Activated CD4-positive, CD25-positive, alpha-beta regulatory T cell (primary cell): ENCODE results near the gene IQSEC2.

Experiments
- DNase-seq, 4 experiments: peaks; one replicate each; lab custom pipeline; 2025; lab: John Stamatoyannopoulos, UW

IQSEC2 gene

GRCh38 chrX:53305219-53305995, 24.0 kb upstream of the IQSEC2 start:
- no peak for DNase-seq

DNA sequence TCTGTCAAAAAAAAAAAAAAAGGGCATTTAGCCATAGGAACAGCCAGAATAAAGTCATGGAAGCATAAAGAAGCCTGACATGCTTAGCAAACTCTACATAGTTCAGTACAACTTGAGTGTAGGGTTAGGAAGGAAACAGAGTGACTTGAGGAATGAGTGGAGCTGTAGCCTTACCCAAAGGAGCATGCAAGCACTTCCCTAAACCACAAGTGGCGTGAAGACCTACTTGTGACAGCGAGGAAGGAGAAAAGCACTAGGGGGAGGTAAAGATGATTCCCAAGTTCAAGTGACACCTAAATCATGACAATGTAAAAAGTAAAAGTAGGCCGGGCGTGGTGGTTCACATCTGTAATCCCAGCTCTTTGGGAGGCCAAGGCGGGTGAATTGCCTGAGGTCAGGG, 21.8 kb upstream of the IQSEC2 start:
- no peak for DNase-seq

GRCh38 chrX:53300157-53300556, 18.8 kb upstream of the IQSEC2 start:
- DNase-seq = no peak

DNA sequence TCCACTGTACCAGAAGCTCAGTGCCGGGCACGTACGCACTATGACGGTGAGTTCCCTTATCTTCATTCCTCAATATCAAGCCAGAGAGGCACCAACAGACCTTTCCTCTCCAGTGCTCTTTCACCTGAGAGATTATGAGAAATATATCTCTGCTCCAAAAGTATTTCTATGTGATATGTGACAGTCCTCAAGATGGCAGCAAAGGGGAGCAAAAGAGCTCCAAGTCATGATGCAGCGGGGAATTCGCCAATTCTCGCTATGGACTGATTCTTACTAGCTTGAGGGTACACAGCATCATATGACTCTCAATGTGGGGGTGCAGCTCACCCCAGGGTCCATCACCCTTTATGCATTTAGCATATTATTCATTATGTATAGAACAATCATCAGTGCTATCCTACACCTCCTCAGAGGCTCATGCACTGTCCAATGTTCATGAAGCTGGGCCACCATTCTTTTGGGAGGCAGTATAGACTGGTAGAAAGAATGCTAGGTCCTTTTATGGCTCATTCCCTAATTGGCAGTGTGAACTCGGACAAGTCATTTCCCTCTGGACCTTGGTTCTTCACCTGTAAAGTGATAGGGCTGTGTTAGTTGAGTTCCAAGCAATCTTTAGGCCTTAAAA, 12.8 kb upstream of the IQSEC2 start:
- no peak for DNase-seq

DNA sequence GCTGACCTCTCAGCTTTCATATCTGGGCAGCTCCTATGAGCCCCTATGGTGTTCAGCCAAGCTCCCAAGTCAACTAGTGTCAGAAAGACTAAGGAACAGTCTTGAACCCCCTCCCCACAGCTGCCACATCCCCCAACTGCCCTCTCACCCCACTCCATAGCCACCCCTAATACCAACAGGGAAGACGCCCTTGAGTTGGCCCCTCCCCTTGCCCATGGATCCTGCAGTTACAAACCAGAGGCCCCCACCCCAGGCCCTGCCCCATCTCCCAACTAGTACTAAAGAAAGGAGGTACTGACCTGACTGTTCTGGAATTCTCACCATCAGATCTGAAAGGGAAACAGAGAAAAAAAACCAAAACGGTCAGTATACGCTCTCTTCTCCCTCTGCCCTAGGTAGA, 10.2 kb upstream of the IQSEC2 start:
- DNase-seq = no peak

DNA sequence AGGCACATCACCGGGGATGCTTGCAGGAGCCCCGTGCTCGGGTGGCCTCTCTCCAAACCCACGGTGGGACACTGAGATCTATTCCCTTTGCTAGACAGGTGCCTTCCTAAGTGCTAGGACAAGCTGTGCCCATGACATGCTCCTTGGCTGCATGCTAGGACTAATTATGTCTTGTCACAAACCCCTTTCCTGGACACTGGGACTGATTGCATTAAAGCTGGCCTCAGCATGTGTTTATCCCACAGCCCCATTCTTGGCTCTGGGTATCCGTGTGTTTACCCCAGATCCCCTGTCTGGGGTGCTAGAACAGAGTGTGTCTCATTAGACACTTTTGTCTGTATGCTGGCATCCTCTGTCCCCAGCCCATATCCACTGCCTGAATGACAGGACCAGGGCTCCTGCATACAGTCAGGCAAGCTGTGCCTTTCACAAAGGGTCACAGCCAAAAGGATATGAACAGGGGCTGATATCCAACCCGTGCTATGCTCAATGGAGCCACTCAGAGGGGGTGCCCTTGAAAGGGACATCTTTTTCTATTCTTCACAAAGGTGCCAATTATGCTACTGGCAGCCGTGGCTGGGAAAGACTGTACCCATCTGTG, 9.2 kb upstream of the IQSEC2 start:
- no peak for DNase-seq

- DNase-seq = no peak
Measured at GRCh38 chrX:53288189-53288588, 6.8 kb upstream of the IQSEC2 start.

DNA sequence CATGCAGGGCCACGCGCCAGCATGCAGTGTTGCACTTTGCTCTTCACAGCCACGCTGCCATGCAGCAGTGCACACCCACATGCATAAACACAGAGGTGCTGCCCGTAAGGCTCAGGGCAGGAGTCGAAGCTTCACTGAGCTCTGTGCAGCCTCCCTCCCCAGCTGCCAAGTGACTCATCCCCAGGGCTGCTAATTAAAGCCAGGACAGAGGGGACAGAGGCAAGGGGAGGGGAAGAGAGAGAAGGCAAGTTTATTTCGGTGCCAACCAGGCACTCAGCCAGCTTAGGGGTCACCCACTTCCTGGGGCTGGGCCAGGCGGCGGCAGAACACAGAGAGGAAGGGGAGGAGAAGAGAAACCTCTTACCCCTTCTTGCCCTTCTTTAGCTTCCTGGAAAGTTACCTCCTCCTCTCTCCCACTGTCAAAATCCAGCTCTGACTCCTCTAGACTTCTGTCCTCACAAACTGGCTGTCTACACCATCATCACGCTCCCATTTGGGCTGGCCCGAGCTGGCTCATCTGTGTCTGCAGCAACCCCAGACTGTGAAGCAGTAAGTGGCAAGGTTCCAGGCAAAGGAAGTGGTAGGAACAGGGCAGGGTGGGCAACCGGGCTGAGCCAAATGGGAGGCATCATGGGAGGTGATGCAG, 6.2 kb upstream of the IQSEC2 start:
- DNase-seq = no peak

DNA sequence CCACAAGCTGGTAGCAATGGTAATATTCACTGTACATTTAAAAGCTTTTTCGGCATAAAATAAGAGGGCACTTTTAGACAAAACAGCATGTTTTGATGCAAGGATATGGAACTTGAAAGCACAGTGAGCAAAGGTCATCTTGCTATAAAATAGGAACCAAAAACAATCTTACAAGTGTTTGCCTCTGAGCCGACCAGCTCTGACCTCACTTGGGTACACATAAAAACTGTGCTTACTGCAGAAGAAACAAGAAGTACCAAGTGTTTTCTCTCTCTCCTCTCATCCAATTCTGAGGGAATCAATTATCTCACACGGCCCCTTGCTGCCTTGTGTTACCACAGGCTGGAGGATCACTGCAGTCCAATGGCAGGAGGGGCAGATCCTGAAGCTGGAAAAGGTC, 4.8 kb upstream of the IQSEC2 start:
- DNase-seq = no peak

DNA sequence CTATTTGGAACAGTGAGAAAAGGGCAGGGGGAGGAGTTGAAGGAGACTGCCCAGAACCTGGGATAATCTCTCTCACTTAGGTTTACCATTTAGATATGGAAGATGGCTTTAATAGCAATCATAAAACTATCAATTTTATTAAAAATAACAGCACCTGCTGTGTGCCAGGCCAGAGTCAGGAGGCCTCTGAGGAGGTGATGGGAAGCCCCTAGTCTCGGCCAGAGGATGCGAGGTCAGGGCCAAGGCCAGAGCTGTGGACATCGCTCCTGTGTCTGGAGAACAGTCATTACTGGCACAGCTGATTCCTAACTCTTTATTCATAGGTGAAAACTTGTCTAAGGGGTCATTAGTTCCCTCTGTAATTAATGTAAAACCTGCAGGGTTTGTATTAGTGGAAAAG, 4.2 kb upstream of the IQSEC2 start:
- DNase-seq = no peak

- peak in 2 of 4 experiments; percentile 1 to 7 for DNase-seq
Measured at GRCh38 chrX:53284684-53285447, 3.5 kb upstream of the IQSEC2 start.

GRCh38 chrX:53283567-53283966, 2.2 kb upstream of the IQSEC2 start:
- DNase-seq = no peak

- DNase-seq = no peak
Measured at GRCh38 chrX:53283099-53283498, 1.7 kb upstream of the IQSEC2 start.

DNA sequence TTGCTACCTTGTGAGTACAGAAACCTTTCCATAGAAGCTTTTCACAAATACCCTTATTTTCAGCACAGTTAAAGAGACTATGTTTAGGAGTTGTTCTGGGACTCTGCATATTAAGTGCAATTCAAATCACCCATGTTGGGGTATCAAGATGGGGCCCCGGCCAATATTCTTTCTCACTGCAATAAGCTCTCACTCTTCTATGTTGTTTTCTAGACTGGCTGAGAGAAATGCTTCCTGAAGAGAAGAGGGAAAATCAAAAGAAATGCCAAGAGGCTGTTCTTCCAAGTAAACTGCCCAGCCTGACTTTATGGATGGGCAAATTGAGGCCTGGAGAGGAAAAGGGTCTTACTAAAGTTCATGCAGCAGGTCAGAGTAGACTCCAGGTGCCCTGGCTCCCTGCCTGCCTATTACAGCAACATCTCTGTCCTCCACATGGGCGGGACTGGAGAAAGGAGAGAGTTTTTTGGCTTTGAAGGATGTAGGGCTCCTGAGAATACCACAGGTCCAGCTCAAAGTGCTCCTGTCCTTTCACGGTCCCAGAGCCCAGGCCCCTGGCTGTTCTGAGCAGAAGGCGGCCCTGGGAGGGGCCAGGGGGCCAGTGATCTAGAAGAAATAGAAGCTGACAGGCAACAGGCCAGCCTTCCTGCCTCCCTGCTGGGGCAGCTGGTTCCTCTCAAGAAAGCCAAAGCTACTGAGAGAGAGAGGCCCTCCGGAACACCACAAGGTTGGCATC, 745 bp upstream of the IQSEC2 start:
- DNase-seq = no peak

- DNase-seq = no peak
Measured at GRCh38 chrX:53280331-53281320, 758 bp downstream of the IQSEC2 start.

- no peak for DNase-seq
Measured at GRCh38 chrX:53279296-53280237, 1.8 kb downstream of the IQSEC2 start.

DNA sequence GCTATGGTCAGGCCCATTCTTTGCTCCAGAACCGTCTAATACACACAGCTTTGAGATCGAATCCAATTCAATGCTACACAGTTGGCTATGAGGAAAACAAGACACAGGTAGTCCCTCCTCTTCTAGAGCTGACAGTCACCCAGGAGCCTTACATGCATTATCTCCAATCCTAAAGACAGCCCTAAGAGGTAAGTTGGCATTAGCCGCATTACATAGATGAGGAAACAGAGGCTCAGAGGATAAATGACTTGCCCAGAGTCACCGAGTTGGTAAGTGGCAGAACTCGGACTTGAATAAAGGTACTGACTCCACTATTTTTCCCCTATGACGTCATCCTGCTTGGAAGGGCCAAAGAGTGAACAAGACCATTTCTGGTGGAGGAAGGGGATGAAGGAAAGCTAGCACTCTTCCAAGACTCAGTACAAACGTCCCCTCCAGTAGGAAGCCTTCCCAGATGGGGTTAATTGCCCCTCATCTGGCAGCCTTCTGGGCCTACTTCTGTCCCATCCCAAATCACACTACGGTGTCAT, 8.5 kb downstream of the IQSEC2 start:
- DNase-seq = no peak

- no peak for DNase-seq
Measured at GRCh38 chrX:53269536-53270107, 11.8 kb downstream of the IQSEC2 start.
